SJSA1 (cell line): ENCODE measurements around the gene GLT1D1. TPM values are rescaled to one million over a fixed set of nuclear protein-coding genes. Genes with fewer than 3 reads are reported as not detected.

Source experiments
- DNase-seq, 2 experiments: peaks; one replicate each; pipeline ENCODE4 v3.0.0-alpha.2; 2015 to 2020; ENCODE audit warnings: low spot score in 2 of 2, low read depth in 1 of 2
- H3K27ac ChIP-seq: fragments of 250-450 bp; sonication (Bioruptor Pico); 2 replicates; pipeline ENCODE4 v1.5.1; 2020; ENCODE audit warnings: mild to moderate bottlenecking, moderate library complexity
- H3K27me3 ChIP-seq: fragments of 250-450 bp; sonication (Bioruptor Pico); replicated peaks from 2 replicates; pipeline ENCODE4 v1.5.1; 2020; ENCODE audit warnings: mild to moderate bottlenecking, moderate library complexity
- H3K36me3 ChIP-seq: fragments of 250-450 bp; sonication (Bioruptor Pico); 2 replicates; pipeline ENCODE4 v1.5.1; 2020; ENCODE audit warnings: mild to moderate bottlenecking
- H3K4me1 ChIP-seq: fragments of 250-450 bp; sonication (Bioruptor Pico); replicated peaks from 2 replicates; pipeline ENCODE4 v1.6.1; 2021; ENCODE audit warnings: mild to moderate bottlenecking
- H3K4me3 ChIP-seq: fragments of 250-450 bp; sonication (Bioruptor Pico); 2 replicates; pipeline ENCODE4 v1.5.1; 2020; ENCODE audit warnings: mild to moderate bottlenecking
- H3K9me3 ChIP-seq: fragments of 250-450 bp; sonication (Bioruptor Pico); replicated peaks from 2 replicates; pipeline ENCODE4 v1.5.1; 2020; ENCODE audit warnings: mild to moderate bottlenecking
- total RNA-seq: library from RNA; depleted of rRNA; stranded (reverse); fragments of >200 nt; shearing (Covaris generic); gene quantifications from 2 replicates; pipeline ENCODE4 v1.2.3, GENCODE V29; 2014

GLT1D1 gene
- total RNA-seq, 1 experiment from 2014 or later: not detected

DNA sequence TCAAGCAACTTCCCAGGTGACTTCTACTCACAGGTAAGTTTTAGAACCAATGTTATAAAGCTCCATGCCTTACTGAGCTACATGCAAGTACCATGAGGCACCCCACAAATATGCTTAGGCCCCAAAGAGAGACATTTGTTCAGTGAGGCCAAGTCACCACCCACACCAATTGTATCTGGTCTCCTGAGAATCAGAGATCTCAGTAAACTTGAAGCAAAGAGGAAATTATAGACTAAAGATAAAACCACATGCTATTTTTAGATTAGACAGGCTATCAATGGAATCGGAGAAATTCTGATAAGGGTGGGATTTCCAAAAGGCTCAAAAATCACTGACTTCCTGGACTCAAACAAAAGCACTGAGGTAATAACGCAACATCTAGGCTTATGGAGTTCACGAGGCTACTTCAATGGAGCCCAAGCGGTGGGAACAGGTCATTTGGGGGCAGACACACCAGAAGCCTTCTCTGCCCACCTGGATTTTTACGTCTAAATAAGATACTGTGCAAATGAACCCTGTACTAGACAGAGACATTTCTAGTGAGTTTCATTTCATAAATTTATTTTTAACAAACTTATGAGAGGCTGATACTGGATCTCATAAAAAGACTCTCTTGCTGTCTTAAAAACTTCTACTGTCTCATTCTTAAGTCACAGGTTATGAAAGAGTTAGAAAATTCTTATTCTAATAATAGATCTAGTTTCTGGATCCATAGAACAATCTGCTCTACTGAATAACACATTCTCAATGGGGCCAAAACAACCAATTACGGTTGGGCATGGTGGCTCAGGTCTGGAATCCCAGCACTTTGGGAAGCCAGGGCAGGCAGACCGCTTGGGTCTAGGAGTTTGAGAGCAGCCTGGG lies 37.3 kb upstream of the GLT1D1 start:
- H3K27me3 ChIP-seq: no peaks in the 10 kb centered on the region
- no peak overlapping the region for H3K27ac ChIP-seq
- H3K4me1 ChIP-seq: peaks cover 58% of the 10 kb centered on the region
- H3K9me3 ChIP-seq: no peaks in the 10 kb centered on the region
- peaks cover 50% of the 10 kb centered on the region for H3K36me3 ChIP-seq
- DNase-seq: no peak
- no peak overlapping the region for H3K4me3 ChIP-seq

DNA sequence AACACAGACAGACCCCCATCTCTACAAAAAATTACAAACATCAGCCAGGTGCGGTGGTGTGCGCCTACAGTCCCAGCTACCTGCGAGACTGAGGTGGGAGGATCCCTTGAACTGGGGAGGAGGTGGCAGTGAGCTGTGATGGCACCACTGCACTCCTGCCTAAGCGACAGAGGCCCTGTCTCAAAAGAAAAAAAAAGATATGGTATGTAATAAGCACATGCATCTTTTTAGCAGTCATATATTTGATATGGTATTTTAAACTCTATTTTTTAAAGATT lies 36.7 kb upstream of the GLT1D1 start:
- DNase-seq: no peak
- no peaks in the 10 kb centered on the region for H3K9me3 ChIP-seq
- peaks cover 54% of the 10 kb centered on the region for H3K4me1 ChIP-seq
- no peak overlapping the region for H3K4me3 ChIP-seq
- H3K27me3 ChIP-seq: no peaks in the 10 kb centered on the region
- H3K27ac ChIP-seq: no peak overlapping the region
- peaks cover 55% of the 10 kb centered on the region for H3K36me3 ChIP-seq

DNA sequence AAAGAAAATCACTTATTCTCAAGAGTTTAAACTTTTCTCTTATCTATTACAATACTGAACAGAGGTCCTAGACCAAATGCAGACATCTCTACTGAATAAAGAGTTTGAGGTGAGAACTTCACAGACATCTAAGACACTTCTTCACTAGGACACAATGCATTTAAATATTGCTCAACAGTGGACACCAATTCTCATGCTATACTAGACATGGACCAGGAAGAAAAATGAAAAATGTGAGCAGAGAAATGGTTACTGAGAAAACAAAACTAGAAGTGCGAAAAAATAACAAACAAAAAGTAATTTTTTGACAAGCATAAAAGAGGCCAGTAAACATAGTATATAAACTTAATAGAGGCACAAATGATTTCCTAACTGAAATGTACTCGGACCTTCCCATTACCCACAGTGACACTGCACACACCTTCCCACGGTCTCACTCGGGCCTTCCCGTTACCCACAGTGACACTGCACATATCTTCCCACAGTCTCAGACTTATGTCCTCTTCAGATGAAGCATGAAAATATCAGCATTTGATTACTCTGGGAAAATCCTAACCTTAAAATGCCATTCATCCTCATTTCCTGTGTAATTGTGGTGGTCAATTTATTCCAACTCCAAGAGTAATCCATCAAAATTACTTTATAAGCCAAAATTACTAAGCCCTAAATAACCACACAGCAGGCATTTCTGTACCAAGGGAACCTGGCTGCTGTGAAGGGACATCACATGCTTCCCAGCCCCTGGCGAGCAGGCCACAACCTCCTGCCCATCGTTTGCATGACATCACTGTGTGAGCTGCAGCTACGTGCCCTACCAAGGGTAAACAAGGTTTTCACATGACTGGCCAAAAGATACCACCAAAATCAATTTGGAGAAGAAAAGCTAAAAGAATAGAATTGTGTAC lies 35.9 kb upstream of the GLT1D1 start:
- peaks cover 48% of the 10 kb centered on the region for H3K4me1 ChIP-seq
- peak overlapping the region; percentile 67 for H3K27ac ChIP-seq
- peaks cover 48% of the 10 kb centered on the region for H3K36me3 ChIP-seq
- no peaks in the 10 kb centered on the region for H3K9me3 ChIP-seq
- no peaks in the 10 kb centered on the region for H3K27me3 ChIP-seq
- no peak overlapping the region for H3K4me3 ChIP-seq
- DNase-seq: peak; percentile 38 to 63

DNA sequence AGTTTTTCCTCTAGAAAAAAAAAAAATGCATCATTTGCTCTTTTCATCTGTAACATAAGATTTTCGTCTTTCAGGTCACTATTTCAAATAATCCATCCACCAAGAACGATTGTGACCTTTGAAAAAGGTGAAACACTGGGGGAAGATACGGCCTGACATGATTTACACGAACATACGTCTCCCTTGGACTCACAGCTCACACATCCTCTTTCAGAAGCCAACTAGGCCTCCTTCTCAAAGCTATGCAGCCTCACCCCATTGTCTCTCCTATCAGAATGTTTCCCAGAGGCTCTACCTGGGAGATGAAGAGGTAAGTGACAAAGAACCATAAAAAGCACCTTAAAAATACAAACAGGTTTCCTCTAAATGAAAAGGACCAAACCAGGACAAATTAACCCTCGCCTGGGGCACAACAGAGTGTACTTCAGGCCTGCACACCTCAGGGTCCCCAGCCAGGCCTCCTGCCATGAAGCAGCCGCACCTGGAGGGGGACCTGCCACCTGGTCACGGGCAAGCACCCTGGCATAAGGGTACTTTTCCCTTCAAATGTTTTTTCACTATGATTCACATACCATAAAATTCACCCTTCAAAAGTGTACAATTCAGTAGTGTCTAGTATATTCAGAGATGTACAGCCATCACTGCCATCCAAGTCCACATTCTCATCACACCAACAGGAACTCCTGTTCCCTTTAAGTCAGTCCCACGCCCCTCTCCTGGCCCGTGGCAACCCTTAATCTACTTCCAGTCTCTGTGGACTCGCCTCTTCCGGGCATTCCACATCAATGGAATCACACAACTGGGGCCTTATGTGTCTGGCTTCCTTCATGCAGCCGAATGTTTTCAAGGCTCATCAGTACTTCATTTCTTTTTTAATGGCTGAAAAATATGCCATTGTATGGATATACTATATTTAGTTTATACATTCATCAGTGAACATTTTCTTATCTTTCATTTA lies 34.9 kb upstream of the GLT1D1 start:
- Histone ChIP-seq H3K4me3 (no peak overlapping the region), H3K27ac (peak overlapping the region; percentile 67), H3K9me3 (no peaks in the 10 kb centered on the region), H3K4me1 (peaks cover 46% of the 10 kb centered on the region), H3K36me3 (peaks cover 47% of the 10 kb centered on the region), H3K27me3 (no peaks in the 10 kb centered on the region)
- no peak for DNase-seq

DNA sequence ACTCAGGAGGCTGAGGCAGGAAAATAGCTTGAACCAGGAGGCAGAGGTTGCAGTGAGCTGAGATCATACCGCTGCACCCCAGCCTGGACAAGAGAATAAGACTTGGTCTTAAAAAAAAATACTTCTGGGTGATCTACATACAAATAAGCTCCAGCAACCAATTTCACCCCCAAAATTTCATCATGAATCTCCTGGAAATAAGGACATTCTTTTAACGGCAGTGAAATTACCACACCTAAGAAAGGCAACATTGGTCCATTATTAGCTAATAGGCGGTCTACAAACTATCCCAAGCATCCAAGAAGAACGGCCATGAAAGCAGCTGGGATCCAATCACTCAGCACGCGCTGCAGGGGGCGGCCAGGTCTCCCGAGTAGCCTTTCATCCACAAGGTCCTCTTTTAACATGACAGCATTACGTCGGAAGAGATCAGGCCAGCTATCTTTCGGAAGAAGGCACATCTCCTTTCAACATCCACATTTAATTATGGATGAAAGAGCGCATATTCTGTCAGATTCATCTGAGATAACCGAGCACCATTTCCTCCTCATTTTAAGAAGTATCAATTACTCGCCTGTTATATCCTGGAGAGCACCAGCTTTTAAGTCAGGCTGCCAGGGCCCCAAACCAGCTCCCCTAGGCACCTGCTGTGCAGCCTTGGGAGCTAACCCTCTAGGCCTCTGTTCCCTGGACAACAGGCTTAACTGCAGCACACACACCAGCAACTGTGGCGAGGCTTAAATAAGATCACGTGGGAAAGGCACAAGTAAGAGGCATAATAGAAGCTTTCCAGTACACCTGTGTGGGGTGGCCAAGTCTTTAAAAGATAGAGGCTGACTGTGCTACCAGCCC lies 33.8 kb upstream of the GLT1D1 start:
- no peaks in the 10 kb centered on the region for H3K9me3 ChIP-seq
- H3K4me1 ChIP-seq: peaks cover 40% of the 10 kb centered on the region
- peaks cover 45% of the 10 kb centered on the region for H3K36me3 ChIP-seq
- H3K4me3 ChIP-seq: no peak overlapping the region
- H3K27me3 ChIP-seq: no peaks in the 10 kb centered on the region
- DNase-seq: no peak
- H3K27ac ChIP-seq: no peak overlapping the region

DNA sequence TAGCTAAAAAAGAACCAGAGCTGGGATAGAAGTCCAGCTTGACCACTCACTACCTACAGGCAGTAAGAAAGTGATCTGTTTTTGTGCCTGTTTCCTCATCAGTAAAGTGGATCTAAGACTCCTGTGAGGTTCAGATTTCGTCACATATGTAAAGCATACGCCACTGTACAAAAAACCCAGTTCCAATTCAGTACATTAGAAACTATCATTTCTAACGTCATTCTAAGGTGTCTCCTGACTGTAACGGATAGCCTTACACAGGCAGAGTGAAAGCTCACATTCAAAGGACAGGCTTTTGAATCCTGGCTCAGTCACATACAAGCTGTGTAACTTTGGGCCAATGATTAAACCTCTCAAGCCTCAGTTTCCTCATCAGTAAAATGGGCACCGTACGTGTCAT lies 33.0 kb upstream of the GLT1D1 start:
- DNase-seq: no peak
- peaks cover 39% of the 10 kb centered on the region for H3K4me1 ChIP-seq
- H3K27ac ChIP-seq: no peak overlapping the region
- H3K9me3 ChIP-seq: no peaks in the 10 kb centered on the region
- H3K4me3 ChIP-seq: no peak overlapping the region
- peaks cover 37% of the 10 kb centered on the region for H3K36me3 ChIP-seq
- no peaks in the 10 kb centered on the region for H3K27me3 ChIP-seq

DNA sequence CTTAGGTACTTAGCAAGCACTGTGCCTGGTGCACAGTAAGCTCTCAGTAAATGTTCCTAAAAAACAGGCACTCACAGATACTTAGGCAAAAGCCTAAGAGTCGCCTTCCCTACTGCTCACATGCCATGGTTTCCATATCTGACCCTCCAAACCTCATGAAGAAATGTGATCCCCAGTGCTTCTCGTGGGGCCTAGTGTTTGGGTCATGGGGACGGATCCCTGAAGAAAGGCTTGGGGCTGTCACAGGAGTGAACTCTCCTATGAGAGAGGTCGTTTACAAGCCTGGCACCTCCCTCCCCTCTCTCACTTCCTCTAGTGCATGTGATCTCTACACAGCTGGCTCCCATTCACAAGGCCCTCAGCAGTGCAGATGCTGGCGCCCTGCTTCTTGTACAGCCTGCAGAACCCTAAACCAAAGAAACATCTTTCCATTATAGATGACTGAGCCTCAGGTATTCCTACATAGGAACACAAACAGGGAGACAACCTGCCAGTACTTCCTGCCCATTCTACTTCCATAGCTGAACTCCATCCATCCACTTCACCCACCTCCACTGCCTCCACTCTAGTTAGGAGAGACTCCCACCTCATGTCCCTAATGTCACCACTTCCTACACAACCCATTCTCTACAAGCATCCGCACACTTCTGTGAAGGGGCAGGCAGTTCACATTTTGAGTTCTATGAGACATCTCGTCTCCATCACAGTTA lies 32.4 kb upstream of the GLT1D1 start:
- no peak for DNase-seq

DNA sequence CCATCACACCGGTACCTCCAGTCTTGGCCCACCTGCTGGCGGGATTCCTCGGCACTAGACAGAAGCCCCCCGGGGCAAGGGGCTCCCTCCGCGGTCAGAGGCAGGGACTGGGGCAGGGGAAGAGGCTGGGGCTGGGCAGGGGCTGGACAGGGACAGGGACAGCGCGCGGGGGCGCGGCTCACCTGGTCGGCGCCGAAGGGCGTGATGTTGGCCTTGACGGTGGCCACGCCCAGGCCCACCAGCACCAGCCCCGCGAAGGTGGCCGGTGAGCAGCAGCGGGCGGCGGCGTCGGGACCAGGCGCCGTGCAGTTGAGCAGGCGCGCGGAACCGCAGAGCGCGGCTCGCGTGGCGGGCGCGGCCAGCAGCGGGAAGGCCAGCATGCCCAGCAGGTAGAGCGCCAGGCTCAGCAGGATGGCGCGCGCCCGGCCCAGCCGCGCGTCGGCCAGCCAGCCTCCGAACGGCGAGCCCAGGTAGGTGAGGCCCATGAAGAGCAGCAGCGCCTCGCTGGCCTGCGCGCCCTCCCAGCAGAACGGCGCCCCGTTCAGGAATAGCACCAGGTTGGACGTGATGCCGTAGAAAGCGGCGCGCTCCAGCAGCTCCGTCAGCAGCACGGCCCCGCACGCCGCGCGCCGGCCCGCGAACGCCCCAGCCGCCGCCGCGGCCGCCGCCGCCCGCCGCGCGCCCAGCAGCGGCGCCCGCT lies 29.9 kb upstream of the GLT1D1 start:
- H3K27ac ChIP-seq: peak overlapping the region; percentile 58
- peak in 1 of 2 experiments; percentile 34 for DNase-seq
- peaks cover 32% of the 10 kb centered on the region for H3K36me3 ChIP-seq
- H3K9me3 ChIP-seq: no peaks in the 10 kb centered on the region
- H3K4me3 ChIP-seq: peak overlapping the region; percentile 95
- H3K4me1 ChIP-seq: peaks cover 24% of the 10 kb centered on the region
- H3K27me3 ChIP-seq: no peaks in the 10 kb centered on the region

More for the DNA sequence above, 32.4 kb upstream of the GLT1D1 start:
- peaks cover 34% of the 10 kb centered on the region for H3K36me3 ChIP-seq
- no peak overlapping the region for H3K27ac ChIP-seq
- H3K27me3 ChIP-seq: no peaks in the 10 kb centered on the region
- H3K4me1 ChIP-seq: peaks cover 39% of the 10 kb centered on the region
- H3K4me3 ChIP-seq: no peak overlapping the region
- H3K9me3 ChIP-seq: no peaks in the 10 kb centered on the region

DNA sequence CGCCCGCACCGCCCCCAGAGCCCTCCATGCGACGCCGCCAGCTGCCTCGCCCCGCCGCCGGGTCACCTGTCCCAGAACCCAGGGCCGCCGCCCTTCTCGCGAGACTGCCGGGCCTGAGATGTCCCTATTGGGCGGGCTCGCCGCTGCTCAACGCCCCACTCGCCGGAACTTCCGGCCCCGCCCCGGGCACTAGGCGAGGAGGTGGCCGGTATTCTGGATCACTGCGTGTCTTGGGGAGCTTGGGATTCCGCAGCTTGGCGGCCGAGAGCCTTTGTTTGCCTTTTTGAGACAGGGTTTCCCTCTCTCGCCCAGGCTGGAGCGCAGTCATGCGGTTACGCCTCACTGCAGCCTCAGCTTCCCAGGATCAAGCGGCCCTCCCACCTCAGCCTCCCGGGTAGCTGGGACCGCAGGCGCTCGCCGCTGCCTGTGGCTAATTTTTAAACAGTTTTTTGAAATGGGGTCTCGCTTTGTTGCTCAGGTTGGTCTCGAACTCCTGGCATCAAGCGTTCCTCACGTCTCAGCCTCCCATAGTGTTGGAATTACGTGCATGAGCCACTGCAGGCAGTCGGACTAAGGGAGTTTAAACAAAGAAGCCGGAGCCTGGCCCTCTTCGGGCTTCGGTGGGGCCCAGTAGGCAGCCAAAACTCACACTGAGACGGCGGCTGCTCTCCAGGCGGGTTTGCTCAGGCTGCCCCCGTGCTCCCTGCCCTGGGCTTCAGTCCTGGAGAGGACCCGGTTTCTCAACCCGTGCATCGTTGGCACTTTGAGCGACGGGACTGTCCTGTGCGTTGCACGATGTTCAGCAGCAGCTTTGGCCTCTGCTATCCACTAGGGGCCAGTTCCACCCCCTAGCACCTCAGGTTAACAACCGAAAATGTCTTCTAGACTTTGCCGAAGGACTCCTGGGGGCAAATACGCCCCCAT lies 29.1 kb upstream of the GLT1D1 start, which contains the start of gene SLC15A4:
Gene SLC15A4 (minus strand): TSS at position 43 of the 924 bp plus-strand sequence. CDS start 15 bp downstream, at position 28.
- Histone ChIP-seq H3K4me1 (peaks cover 18% of the 10 kb centered on the region; the same call in 1 of the 2 replicates), H3K36me3 (peaks cover 32% of the 10 kb centered on the region), H3K27ac (peak within 1 kb of the TSS; percentile 83), H3K27me3 (no peaks in the 10 kb centered on the region), H3K9me3 (no peaks in the 10 kb centered on the region), H3K4me3 (peak within 1 kb of the TSS; percentile 95)
- peak; percentile 82 to 93 for DNase-seq

DNA sequence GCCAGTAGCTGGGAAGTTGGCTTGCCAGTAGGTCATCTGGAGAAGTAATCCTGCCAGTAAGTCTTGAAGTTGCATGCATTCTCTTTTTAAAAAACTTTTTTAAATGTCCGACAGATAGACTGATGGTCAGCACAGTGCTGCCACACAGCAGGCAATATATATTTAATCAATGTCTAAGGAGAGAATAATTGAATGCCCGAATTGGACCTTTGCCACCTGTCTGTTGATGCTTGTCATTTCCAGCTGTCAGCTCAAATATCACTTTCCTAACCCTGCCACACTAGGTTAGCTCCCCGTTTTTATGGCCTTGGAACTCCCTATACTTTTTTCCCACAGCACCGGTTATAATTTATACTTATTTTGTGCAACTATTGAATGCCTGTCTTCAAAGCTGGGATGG lies 27.4 kb upstream of the GLT1D1 start:
- Histone ChIP-seq H3K36me3 (peaks cover 17% of the 10 kb centered on the region), H3K27ac (no peak overlapping the region), H3K4me3 (no peak overlapping the region)

DNA sequence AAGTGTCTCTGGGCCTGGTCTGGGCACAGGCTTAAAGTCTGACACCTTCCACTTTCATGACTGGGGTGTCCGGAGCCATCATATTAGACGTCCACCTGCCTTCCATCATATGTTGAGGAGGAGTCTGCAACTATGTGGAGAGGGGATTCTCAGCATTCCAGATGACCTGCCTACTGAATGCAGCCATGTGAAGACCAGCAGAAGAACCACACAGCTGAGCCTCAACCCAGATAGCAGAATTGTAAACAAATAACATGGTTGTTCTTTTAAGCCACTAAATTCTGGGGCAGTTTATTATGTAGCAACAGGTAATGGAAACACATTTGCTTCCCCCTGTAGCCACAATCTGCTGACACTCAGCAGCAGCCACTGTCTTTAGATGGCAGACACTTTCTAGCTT lies 25.6 kb upstream of the GLT1D1 start:
- H3K9me3 ChIP-seq: no peaks in the 10 kb centered on the region
- peaks cover 15% of the 10 kb centered on the region; the same call in 1 of the 2 replicates for H3K4me1 ChIP-seq
- H3K4me3 ChIP-seq: no peak overlapping the region
- no peak for DNase-seq
- peaks cover 10% of the 10 kb centered on the region for H3K36me3 ChIP-seq
- H3K27me3 ChIP-seq: no peaks in the 10 kb centered on the region
- H3K27ac ChIP-seq: no peak overlapping the region

More for the DNA sequence above, 27.4 kb upstream of the GLT1D1 start:
- Histone ChIP-seq H3K9me3 (no peaks in the 10 kb centered on the region), H3K4me1 (peaks cover 18% of the 10 kb centered on the region; the same call in 1 of the 2 replicates), H3K27me3 (no peaks in the 10 kb centered on the region)
- DNase-seq: no peak
